CD1c-positive myeloid dendritic cell (primary cell): ENCODE results near the gene NETO2.
A peak's percentile ranks its signal among the peaks of the same experiment; 100 is the strongest.

ENCODE experiments used
- DNase-seq: peaks from one replicate; pipeline ENCODE4 v3.0.0-alpha.2; 2016; ENCODE audit errors: extremely low spot score

Gene NETO2

DNA sequence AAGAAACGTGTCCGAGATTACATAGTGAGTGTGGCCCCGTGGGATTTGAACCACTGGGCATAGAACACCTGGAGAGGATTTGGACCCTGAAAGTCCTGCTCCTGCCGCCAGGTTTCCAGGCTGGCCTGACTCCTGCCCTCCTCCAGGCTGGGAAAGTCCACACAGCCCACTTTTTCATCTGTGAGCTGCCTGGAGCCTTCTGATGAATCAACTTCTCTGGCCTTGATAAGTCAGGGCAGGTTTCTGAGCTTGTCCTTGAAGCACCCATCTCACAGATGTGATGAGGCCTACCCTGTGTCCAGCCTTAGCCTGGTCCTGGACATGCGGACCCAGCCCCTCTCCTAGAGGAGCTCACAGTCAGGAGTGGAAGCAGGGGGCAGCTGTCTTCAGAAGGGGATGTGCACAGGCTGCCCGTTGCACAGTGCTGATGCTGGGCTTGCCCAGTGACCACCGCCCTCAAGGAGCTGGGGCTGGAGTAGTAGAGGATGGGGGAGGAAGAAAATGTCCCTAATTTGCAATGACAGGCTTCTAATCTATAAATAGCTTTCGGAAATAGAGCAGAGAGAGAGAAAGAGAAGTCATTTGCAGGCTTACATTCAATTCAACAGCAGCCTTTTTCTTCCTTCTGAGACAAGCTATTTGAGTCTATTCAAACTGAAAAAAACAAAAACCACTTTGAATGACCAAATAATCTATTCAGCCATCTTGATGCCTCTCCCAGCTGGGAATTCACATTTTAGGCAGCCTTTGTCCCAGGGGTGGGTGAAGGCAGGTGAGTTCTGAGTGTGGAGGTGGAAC, 96.8 kb downstream of the NETO2 start:
- no peak for DNase-seq

DNA sequence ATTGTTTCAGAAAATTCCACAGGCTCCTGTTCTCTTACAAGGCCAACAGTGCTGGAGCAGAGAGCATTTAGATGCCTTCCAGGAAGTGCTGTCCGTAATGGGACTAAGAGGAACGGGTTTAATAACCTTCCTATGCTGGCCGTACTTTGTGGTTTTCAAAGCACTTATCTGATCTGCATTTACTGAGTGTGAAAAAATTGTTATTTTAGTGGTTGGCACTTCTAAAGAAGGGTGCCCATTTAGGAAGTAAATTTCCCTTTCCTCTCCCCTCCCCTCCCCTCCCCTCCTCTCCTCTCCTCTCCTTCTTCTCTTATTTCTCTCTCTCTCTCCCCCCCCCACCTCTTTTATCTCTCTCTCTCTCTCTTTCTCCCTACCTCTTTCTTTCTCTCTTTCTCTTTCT, 98.3 kb downstream of the NETO2 start:
- no peak for DNase-seq

DNA sequence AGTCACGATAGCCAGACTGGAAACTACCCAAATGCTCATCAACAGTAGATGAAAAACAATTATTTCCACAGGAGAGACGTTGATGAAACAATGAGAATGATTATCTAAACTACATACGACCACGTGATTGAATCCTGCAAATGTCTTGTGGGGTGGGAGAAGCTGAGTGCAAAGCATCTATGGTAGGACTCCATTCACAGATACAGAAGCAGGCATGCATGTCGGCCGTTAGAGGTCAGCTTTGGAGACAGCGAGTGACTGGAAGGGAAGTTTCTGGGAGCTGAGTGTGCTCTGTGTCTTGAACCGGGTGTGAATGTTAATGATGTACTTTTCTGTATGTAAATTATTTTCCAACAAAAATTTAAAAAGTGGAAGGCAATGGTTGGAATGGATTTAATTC, 98.7 kb downstream of the NETO2 start:
- DNase-seq = peak; percentile 11

DNA sequence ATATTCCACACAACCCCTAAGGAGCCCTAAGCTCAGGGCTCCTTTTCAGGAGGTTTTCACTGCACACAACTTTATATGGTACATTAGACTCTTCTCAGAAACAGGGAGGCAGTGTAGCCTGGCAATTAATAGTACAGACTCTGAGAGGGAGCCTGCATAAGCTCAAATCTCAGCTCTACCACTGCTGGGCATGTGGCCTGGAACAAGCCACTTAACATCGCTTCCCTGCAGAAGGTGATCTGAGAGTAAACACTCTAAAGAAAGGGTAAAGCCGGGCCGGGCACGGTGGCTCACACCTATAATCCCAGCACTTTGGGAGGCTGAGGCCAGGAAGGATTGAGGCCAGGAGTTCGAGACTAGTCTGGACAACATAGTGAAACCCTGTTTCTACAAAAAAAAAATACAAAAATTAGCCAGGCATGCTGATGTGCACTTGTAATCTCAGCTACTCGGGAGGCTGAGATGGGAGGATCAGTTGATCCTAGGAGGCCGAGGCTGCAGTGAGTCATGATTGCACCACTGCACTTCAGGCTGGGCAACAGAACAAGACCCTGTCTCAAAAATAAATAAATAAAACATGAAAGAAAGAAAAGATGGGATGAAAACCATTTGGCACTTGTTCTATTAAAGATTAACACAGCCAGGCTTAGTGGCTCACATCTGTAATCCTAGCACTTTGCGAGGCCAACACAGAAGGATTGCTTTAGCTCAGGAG, 99.6 kb downstream of the NETO2 start:
- no peak for DNase-seq

DNA sequence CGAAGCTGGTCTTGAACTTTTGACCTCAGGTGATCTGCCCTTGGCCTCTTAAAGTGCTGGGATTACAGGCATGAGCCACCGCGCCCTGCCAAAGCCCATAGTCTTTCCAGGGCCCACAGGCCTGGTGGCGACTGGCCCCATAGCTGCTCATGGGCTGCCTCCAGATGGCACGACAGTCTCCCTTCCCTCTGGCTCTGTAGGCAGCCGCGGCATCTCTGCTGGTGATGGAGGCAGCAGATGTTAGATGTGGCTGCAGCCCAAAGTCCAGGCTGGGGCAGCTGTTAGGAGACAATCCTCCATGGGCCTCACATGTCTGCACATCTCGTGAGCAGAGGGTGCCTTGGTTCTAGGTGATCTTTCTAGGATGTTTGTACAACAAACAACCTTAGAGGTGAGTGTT, 100.5 kb downstream of the NETO2 start:
- no peak for DNase-seq

DNA sequence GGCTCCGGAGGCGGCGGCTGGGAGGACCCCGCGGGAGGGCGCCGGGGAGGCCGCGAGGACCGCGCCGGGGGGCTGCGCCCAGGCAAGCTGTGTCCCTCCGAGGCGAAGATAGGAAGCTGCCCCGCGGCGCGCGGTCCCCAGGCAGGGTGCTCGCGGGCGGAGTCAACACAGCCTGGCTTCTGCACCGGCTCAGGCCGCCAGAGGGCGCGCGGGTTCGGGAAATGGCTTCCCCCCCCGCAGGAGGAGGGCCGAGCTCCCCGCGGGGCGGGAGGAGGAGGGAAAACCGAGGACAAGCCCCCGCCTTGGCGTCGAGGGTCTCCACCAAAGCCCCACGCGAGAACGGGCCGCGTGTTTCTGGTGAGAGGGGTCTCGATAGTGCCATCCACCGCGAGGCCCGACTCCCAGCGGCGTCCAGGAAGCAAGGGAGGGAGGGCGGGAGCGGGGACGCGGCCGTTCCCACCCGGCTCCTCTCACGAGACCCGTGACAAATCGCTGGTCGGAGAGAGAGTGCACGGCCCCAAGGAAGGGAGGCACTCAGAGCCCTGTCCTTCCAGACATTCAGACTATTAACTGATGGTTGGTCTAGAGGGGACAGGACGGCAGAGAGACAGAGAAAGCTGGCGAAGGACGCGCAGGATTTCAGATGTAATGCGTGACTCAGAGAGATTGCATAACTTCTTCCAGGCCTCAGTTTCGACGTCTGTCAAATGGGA, 105.8 kb downstream of the NETO2 start:
- peak; percentile 94 for DNase-seq

DNA sequence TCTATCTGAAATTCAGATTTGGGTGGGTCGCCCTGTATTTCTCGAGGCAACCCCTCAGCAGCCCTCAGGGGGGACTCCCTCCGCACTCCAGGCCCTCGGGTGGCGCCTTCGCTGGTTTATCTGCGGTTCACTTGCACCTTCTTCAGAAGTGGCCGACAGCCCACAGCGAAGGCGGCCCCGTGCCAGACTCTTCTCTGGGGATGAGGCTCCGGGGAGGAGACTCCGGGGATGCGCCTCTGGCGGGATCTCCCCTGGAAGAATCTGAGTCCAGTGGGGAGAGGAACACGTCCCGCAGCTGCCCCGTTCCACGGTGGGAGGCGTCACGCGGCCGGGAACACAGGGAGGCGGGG, 106.4 kb downstream of the NETO2 start:
- DNase-seq = peak; percentile 6

DNA sequence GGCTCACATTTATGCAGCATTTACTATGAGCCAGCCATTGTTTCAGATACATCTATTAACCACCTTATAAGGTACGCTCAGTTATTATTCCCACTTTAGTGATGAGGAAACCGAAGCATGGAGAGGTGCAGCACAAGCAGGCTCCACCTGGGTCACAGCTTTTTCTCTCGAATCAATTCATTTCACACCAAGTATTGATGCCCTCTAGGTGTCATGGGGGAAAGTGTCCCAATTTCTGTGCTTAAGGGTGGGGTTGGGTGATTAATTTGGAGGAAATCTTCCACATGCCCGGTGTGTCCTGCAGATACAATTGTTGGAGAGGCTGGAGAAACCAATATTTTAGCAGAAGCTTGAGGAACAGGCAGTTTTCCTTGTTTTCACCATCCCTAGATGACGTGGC, 107.5 kb downstream of the NETO2 start:
- no peak for DNase-seq

DNA sequence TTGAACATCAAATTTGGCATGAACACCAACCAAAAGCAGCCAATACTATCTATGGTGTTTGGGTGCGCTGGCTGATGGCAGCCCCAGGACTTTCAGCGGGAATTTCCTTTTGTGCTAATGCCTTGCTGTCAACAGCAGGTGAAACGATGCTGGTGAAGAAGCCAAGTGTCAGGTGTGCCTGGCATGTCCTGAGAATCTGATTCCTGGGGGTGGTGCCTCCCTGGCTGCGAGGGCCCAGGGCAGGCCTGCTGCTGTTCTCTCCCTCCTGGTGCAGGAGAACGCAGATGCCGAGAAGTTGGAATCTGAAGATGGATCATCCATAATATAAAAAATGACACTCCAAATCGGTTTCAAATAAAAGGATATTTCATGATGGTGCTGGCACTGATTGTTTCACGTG, 108.3 kb downstream of the NETO2 start:
- no peak for DNase-seq

DNA sequence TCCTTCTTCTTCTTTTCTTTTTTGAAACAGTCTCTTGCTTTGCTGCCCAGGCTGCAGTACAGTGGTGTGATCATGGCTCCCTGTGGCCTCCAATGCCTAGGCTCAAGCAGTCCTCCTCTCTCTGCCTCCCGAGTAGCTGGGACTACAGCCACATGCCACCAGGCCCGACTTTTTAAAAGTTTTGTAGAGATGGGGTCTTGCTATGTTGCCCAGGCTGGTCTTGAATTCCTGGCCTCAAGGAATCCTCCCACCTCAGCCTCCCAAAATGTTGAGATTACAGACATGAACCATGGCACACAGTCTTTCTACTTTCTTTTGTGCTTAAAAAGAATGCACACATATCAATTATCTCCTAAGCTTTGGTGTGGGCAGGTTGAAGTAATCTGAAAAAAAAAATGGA, 109.3 kb downstream of the NETO2 start:
- no peak for DNase-seq

DNA sequence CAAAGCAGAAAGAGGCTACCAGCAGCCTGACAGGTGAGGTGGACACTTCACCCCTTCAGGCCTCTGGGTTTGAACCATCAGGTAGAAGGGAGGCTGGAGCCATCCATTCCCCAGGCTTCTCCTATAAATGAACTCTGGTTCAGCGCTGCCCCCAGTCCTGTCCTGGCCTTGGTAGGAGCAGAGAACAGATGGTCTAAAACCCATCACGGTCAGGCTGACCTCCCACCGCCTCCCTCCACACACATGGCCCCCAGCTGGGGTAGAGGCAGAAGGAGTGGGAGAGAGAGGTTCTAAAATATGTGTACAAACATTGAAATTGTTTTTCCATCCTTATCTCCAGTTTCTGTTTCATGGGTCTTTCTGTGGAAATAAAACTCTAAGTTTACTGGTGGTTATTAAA, 110.6 kb downstream of the NETO2 start:
- no peak for DNase-seq

DNA sequence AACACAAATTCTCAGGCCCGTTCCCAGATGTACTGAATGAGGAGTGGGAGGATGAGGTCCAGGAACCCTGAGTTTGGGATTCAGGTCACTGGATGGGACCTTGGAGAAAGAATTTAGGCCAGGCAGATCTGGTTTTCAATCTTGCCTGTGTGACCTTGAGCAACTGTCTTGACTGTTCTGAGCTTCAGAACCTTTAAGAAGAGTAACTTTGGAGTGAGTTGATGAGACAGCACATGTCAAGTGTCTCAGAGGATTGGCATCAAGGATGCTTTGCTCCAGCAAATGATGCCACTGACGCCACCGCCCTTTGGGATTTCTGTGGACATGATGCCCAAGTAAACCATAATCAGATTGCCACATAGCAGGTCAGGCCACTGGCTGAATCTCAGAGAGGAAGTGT, 114.0 kb downstream of the NETO2 start:
- no peak for DNase-seq

DNA sequence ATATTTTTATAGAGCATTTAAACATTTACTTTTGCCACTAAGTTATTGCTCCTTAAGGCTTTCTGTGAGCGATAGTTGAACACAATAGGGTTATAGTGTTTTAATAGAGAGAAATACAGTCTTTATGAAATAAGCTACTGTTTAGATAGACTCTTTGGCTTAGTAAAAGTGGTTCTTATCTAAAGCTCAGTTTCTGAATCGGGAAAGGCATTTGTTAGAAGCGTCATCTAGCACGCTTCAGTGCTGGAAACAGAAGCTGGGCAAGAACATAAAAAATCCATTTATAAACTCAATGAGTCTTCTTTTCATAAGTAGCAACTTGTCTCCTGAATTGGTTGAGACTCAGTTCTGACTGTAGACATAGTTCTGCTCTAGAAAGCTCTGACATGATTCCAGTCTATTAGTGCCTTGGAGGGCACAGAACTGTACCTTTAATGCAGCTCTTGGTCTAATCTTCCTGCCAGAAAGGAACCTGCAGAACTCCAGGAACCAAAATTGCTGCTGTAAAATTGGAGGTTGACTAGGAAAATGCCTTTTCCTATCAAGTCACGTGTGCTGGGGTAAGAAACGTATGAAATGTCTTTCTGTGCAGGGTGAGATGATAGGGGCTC, 114.9 kb downstream of the NETO2 start:
- no peak for DNase-seq
